Measurements from ENCODE around the gene LTBR. TPM values are rescaled to one million over a fixed set of nuclear protein-coding genes. Genes with fewer than 3 reads are reported as not detected.

Gene LTBR
- total RNA-seq, 2 experiments from 2014 or later = 0.38 to 0.67 TPM

DNA sequence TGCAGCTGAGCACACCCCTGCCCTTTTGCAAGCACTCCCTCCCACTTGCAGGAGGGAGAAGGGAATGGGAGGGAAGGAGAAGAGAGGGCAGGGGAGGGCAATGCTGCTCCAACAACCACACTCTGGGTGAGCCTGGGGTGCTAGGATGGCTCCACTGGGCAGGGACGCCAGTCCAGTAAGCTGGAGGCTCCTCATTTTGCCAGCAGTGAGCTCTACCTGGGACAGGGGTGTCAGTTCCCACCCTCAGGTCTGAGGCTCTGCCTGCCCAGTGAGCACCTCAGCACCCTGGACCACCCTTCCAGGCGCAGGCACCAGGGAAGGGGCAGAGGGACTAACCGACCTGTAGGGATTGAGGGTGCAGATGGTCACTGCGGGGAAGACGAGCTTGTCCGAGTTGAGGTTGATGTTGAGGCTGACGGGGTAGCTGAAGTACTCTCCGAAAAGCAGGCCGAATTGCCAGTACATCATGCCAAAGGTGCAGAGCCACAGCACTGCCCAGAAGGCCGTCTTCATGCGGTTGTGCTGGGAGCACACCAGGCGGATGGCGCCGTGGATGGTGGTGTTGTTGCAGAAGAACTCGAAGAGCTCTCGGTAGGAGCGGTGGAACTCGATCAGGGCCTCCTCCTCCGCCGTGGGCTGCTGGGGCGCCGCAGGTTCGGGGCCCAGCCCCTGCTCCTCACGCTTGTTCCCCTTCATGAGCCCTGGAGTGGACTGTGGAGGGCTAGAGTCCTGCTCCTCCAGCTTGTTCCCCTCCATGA is 9.8 kb upstream of the LTBR start:
- H3K4me3 Mint-ChIP-seq = no peak overlapping the region
- Histone ChIP-seq H3K4me3 (ENCODE audit: low read length) (no peak overlapping the region), H3K27me3 (ENCODE audit: control insufficient read depth in 1 of 2, insufficient read depth in 2 of 2, low read length in 2 of 2) (no peaks in the 10 kb centered on the region), H3K4me1 (ENCODE audit: insufficient read depth, low read length) (peaks cover 52% of the 10 kb centered on the region), H3K36me3 (ENCODE audit: insufficient read depth, low read length) (no peaks in the 10 kb centered on the region), H3K9me3 (ENCODE audit: control insufficient read depth in 1 of 2, insufficient read depth in 1 of 2, low read length in 2 of 2) (no peaks in the 10 kb centered on the region), H3K27ac (ENCODE audit: low read depth in 1 of 2, low read length in 2 of 2) (no peak overlapping the region)
- H3K36me3 Mint-ChIP-seq (ENCODE audit: low read depth) = no peaks in the 10 kb centered on the region
- H3K27ac Mint-ChIP-seq = no peak overlapping the region
- DNase-seq = no peak
- H3K4me1 Mint-ChIP-seq (ENCODE audit: low read depth) = peaks cover 35% of the 10 kb centered on the region
- intact Hi-C loops (cut with DNase I, micrococcal nuclease) = no loop called here
- no peaks in the 10 kb centered on the region for H3K9me3 Mint-ChIP-seq
- ChIA-PET CTCF (interaction anchor here (0.5 kb wide), 1 partner anchor 15 kb away, joined by 5 read pairs; no protein-coding TSS in a partner anchor), POLR2A (interaction anchor here (0.8 kb wide), 1 partner anchor 37 kb away, joined by 3 read pairs; no protein-coding TSS in a partner anchor)
- TF ChIP-seq, protein P1, sequence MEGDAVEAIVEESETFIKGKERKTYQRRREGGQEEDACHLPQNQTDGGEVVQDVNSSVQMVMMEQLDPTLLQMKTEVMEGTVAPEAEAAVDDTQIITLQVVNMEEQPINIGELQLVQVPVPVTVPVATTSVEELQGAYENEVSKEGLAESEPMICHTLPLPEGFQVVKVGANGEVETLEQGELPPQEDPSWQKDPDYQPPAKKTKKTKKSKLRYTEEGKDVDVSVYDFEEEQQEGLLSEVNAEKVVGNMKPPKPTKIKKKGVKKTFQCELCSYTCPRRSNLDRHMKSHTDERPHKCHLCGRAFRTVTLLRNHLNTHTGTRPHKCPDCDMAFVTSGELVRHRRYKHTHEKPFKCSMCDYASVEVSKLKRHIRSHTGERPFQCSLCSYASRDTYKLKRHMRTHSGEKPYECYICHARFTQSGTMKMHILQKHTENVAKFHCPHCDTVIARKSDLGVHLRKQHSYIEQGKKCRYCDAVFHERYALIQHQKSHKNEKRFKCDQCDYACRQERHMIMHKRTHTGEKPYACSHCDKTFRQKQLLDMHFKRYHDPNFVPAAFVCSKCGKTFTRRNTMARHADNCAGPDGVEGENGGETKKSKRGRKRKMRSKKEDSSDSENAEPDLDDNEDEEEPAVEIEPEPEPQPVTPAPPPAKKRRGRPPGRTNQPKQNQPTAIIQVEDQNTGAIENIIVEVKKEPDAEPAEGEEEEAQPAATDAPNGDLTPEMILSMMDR (IDR thresholded peaks at IDR 0.05) = no peak
- ATAC-seq (ENCODE audit: poor library complexity) = no peak
- H3K27me3 Mint-ChIP-seq = no peaks in the 10 kb centered on the region

DNA sequence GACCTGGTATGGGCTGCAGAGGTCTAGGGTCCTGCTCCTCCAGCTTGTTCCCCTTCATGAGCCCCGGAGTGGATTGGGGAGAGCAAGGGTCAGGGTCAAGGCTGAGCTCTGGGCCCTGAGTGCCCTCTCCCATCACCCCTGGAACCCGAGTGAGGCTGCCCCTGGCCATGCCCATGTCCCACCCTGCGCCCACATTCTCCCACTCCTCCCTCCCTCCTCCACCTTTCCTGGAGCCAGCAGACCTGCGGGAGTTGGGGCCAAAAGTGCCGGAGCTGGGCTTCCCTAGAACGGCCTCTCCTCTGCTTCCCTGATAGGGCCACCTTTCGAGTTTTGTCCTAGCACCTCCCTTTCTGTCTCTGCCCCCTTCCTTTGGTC is 9.2 kb upstream of the LTBR start:
- no peaks in the 10 kb centered on the region for H3K9me3 ChIP-seq (ENCODE audit: control insufficient read depth in 1 of 2, insufficient read depth in 1 of 2, low read length in 2 of 2)
- no peak overlapping the region for H3K27ac Mint-ChIP-seq
- ATAC-seq (ENCODE audit: poor library complexity) = no peak
- no peaks in the 10 kb centered on the region for H3K36me3 ChIP-seq (ENCODE audit: insufficient read depth, low read length)
- no peaks in the 10 kb centered on the region for H3K9me3 Mint-ChIP-seq
- no peak overlapping the region for H3K27ac ChIP-seq (ENCODE audit: low read depth in 1 of 2, low read length in 2 of 2)
- peaks cover 51% of the 10 kb centered on the region for H3K4me1 ChIP-seq (ENCODE audit: insufficient read depth, low read length)
- no peaks in the 10 kb centered on the region for H3K27me3 ChIP-seq (ENCODE audit: control insufficient read depth in 1 of 2, insufficient read depth in 2 of 2, low read length in 2 of 2)
- TF ChIP-seq, protein P1 (IDR thresholded peaks at IDR 0.05) = no peak
- ChIA-PET CTCF (interaction anchor here (0.5 kb wide), 1 partner anchor 15 kb away, joined by 5 read pairs; no protein-coding TSS in a partner anchor), POLR2A (interaction anchor here (0.8 kb wide), 1 partner anchor 38 kb away, joined by 3 read pairs; no protein-coding TSS in a partner anchor)
- H3K4me3 ChIP-seq (ENCODE audit: low read length) = no peak overlapping the region
- no peak overlapping the region for H3K4me3 Mint-ChIP-seq
- intact Hi-C loops (cut with DNase I, micrococcal nuclease) = loop anchor here in 1 of 2 experiments (5.0 kb wide), 1 partner anchor 38 kb away; no protein-coding TSS in a partner anchor
- H3K4me1 Mint-ChIP-seq (ENCODE audit: low read depth) = peaks cover 35% of the 10 kb centered on the region
- H3K36me3 Mint-ChIP-seq (ENCODE audit: low read depth) = no peaks in the 10 kb centered on the region
- DNase-seq = no peak
- no peaks in the 10 kb centered on the region for H3K27me3 Mint-ChIP-seq

DNA sequence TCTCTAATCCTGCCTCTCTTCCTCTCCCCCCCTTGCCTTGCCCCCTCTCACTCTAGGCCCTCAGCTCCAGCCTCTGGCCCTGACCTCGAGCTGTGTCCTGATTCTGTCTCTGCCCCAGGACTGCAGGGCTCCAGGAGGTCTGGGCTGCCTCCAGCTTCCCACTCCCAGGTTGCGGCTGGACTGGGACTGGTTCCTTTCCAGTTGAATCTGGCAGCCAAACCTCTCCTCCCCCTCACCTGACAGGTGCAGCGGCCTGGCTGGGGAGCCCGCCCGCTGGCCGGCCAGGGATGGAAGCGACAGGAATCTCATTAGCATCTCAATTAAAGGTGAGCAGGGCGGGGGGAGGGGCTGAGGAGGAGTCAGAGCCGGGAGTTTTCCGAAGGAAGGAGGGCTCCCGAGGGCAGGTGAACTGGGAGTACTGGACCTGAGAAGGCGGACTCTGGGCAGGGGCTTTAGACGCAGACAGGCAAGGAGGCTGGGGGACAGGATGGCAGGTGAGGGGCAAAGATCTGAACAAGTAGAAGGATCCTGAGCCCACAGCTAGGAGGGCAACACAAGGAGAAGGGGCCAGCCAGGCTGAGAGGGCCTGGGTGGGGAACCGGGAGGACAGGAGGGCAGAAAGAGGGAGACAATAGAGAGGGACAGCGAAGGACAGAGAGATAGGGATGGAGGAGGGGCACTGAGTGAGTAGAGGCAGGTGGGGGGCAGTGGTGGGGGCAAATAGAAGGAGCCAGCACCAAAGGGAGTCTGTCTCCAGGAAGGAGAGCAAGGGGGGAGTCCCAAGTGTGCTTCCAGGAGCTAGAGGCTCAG is 8.5 kb upstream of the LTBR start, which contains the start of gene SCNN1A:
TSS of gene SCNN1A (minus strand) at position 295 of the 810 bp plus-strand sequence. CDS start 780 bp downstream, outside the sequence.
- no peak within 1 kb of the TSS for H3K27ac ChIP-seq (ENCODE audit: low read depth in 1 of 2, low read length in 2 of 2)
- intact Hi-C loops (cut with DNase I, micrococcal nuclease) = loop anchor here in 1 of 2 experiments (5.0 kb wide), 1 partner anchor 37 kb away; no protein-coding TSS in a partner anchor
- H3K4me3 ChIP-seq (ENCODE audit: low read length) = no peak within 1 kb of the TSS
- TF ChIP-seq, protein P1 (IDR thresholded peaks at IDR 0.05) = no peak
- peaks cover 51% of the 10 kb centered on the region for H3K4me1 ChIP-seq (ENCODE audit: insufficient read depth, low read length)
- no peaks in the 10 kb centered on the region for H3K9me3 ChIP-seq (ENCODE audit: control insufficient read depth in 1 of 2, insufficient read depth in 1 of 2, low read length in 2 of 2)
- no peaks in the 10 kb centered on the region for H3K27me3 ChIP-seq (ENCODE audit: control insufficient read depth in 1 of 2, insufficient read depth in 2 of 2, low read length in 2 of 2)
- H3K9me3 Mint-ChIP-seq = no peaks in the 10 kb centered on the region
- peak within 1 kb of the TSS; percentile 60 for H3K4me3 Mint-ChIP-seq
- H3K27ac Mint-ChIP-seq = peak within 1 kb of the TSS; percentile 58
- ATAC-seq (ENCODE audit: poor library complexity) = no peak
- POLR2A ChIA-PET = no interaction called here
- H3K36me3 ChIP-seq (ENCODE audit: insufficient read depth, low read length) = no peaks in the 10 kb centered on the region
- no peaks in the 10 kb centered on the region for H3K27me3 Mint-ChIP-seq
- peaks cover 35% of the 10 kb centered on the region for H3K4me1 Mint-ChIP-seq (ENCODE audit: low read depth)
- CTCF ChIA-PET = no interaction called here
- no peak for DNase-seq
- H3K36me3 Mint-ChIP-seq (ENCODE audit: low read depth) = no peaks in the 10 kb centered on the region

Data from CD4-positive, alpha-beta T cell (primary cell).